HG02943 (cell line): Measurements from ENCODE around the gene LYPD4.
"Not testable (repeated sequence)": the region's sequence is repeated elsewhere in the genome, so short reads cannot be mapped to it uniquely, and the experiment has no call there.

Experiments used
- ATAC-seq: cut with Tn5 transposase; IDR thresholded peaks from one replicate; pipeline ENCODE4 v1.9.1; 2021; ENCODE audit warnings: mild to moderate bottlenecking, low read depth, moderate library complexity; ENCODE audit not compliant: unreplicated experiment

The LYPD4 gene

GRCh38 chr19:41875973-41876372 lies 31.5 kb upstream of the LYPD4 start:
- ATAC-seq: not testable (repeated sequence)

GRCh38 chr19:41872775-41873647 lies 28.5 kb upstream of the LYPD4 start:
- no peak for ATAC-seq

- no peak for ATAC-seq
These were observed 27.9 kb upstream of the LYPD4 start for GRCh38 chr19:41872384-41872774.

GRCh38 chr19:41871573-41872383 lies 27.3 kb upstream of the LYPD4 start:
- ATAC-seq: peak; percentile 45

GRCh38 chr19:41870401-41870873 lies 26.0 kb upstream of the LYPD4 start:
- ATAC-seq: no peak

GRCh38 chr19:41869374-41869955 lies 25.0 kb upstream of the LYPD4 start:
- ATAC-seq: no peak

- no peak for ATAC-seq
These were observed 24.5 kb upstream of the LYPD4 start for GRCh38 chr19:41868989-41869300.

GRCh38 chr19:41868120-41868988 lies 23.9 kb upstream of the LYPD4 start:
- no peak for ATAC-seq

- ATAC-seq: no peak
These were observed 21.8 kb upstream of the LYPD4 start for GRCh38 chr19:41866284-41866683.

- ATAC-seq: no peak
These were observed 19.9 kb upstream of the LYPD4 start for GRCh38 chr19:41864374-41864773.

- ATAC-seq: no peak
These were observed 18.9 kb upstream of the LYPD4 start for GRCh38 chr19:41863209-41863931.

GRCh38 chr19:41862445-41862986 lies 18.0 kb upstream of the LYPD4 start:
- ATAC-seq: no peak

GRCh38 chr19:41861846-41862245 lies 17.4 kb upstream of the LYPD4 start:
- no peak for ATAC-seq

- no peak for ATAC-seq
These were observed 16.8 kb upstream of the LYPD4 start for GRCh38 chr19:41861116-41861768.

- no peak for ATAC-seq
These were observed 16.1 kb upstream of the LYPD4 start for GRCh38 chr19:41860419-41861115.

GRCh38 chr19:41859618-41860418 lies 15.3 kb upstream of the LYPD4 start, which contains the start of gene RPS19:
Gene RPS19 (plus strand): TSS chr19:41860255. CDS start chr19:41860775, 520 bp downstream.
- ATAC-seq: peak; percentile 73

- ATAC-seq: no peak
These were observed 14.7 kb upstream of the LYPD4 start for GRCh38 chr19:41859213-41859617.
